K562 treated with DMSO at 1 percent for 4 hours (cell line): ENCODE results near the gene GABRP. TPM values are rescaled to one million over a fixed set of nuclear protein-coding genes. Genes with fewer than 3 reads are reported as not detected.

Source experiments
- total RNA-seq: library from RNA; unstranded; fragments of 300-600 nt; gene quantifications from 2 replicates; pipeline ENCODE4 v1.2.3, GENCODE V29; 2022; ENCODE audit not compliant: insufficient read depth

GABRP gene, protein sequence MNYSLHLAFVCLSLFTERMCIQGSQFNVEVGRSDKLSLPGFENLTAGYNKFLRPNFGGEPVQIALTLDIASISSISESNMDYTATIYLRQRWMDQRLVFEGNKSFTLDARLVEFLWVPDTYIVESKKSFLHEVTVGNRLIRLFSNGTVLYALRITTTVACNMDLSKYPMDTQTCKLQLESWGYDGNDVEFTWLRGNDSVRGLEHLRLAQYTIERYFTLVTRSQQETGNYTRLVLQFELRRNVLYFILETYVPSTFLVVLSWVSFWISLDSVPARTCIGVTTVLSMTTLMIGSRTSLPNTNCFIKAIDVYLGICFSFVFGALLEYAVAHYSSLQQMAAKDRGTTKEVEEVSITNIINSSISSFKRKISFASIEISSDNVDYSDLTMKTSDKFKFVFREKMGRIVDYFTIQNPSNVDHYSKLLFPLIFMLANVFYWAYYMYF
- not detected in 2 replicates for total RNA-seq

DNA sequence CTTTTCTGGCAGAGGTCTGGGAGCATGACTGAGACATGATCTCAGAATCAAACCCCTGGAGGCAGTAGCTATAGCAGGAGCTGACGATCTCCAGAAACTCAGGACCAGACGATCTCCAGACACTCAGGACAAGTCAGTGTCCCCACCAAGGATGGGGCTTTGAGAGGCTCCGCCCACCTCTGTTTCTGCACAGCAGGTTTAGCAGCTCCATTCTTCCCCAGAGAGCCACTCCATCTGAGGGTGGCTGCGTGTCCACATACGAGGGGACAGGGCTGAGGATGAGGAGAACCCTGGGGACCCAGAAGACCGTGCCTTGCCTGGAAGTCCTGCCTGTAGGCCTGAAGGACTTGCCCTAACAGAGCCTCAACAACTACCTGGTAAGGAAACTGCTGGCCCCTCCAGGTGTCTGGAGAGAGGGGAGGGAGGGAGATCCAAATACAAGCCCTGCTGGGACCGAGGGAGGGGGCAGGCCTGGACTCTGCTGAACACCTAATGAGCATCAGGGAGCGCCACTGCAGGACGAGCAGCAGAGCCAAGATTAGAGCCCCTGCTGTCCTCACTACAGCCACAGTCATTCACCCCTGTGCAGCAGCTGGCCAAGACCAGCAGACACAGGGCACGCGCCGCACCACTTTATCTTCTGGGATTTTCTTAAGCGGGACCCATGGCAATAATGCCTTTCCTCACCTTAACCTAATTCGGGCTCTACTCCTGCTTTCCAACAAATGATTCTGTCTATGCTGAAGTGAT lies at the start of gene GABRP:
Gene GABRP, plus strand, starts transcription at position 228 of the 750 bp plus-strand sequence. CDS start 4,891 bp downstream, outside the sequence.

DNA sequence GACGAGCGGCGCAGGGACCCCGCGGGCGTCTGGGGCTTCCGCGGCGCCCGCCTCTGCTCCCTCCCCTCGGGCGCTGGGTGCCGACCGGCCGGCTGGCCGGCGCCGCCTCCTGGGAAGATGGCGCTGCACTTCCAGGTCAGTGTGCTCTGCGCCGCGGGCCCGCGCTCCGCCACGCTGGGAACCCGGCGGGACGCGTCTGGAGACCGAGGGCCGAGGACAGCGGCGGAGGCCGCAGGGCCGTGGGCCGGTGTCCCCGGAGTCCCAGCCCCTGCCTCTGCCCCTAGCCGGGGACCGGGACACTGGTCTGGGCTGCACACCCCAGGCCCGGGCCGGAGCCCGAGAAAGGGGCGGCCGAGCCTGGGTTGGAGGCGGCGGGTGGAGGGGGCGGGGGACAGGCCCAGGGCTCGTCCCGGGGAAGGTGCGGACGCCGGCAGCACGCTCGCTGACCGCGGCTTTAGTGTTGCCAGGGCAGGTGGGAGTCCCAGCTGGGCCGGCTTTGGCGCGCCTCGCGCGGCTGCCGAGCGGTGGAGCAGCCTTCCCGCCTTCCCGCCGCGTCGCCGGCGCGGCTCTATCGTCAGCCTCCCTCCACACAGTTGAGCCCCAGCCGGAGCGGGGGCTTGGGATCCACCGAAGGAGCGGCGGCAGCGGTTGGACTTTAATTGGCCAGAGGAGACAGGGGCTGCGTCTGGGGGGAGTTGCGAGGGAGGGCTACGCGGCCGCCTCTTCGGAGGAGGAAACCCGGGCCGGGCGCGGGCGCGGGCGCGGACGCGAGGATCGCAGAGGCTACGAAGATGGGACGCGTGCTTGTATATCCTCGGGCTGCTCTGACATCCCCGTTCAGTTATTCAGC lies 78.6 kb downstream of the GABRP start, which contains the start of gene RANBP17:
Gene RANBP17, plus strand, starts transcription at position 102 of the 850 bp plus-strand sequence.

Other genes starting within 250 kb of the GABRP start
- not detected in 2 replicates for gene RANBP17, start 78.3 kb downstream of the GABRP start, total RNA-seq